ENCODE results near the gene ZNF532.

GRCh38 chr18:58870130-58870529 is 5.5 kb downstream of the ZNF532 start:
- TF ChIP-seq, protein P1, sequence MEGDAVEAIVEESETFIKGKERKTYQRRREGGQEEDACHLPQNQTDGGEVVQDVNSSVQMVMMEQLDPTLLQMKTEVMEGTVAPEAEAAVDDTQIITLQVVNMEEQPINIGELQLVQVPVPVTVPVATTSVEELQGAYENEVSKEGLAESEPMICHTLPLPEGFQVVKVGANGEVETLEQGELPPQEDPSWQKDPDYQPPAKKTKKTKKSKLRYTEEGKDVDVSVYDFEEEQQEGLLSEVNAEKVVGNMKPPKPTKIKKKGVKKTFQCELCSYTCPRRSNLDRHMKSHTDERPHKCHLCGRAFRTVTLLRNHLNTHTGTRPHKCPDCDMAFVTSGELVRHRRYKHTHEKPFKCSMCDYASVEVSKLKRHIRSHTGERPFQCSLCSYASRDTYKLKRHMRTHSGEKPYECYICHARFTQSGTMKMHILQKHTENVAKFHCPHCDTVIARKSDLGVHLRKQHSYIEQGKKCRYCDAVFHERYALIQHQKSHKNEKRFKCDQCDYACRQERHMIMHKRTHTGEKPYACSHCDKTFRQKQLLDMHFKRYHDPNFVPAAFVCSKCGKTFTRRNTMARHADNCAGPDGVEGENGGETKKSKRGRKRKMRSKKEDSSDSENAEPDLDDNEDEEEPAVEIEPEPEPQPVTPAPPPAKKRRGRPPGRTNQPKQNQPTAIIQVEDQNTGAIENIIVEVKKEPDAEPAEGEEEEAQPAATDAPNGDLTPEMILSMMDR (IDR thresholded peaks at IDR 0.05): no peak
- TF ChIP-seq POLR2A (IDR thresholded peaks at IDR 0.05): no peak
- TF ChIP-seq EP300 (IDR thresholded peaks at IDR 0.05): no peak

Data from tibial nerve (tissue), 4 donors.